NOMO-1 (cell line): ENCODE results near the gene THRB.

Experiments used
- DNase-seq, 2 experiments: peaks; one replicate each; lab custom pipeline; 2025; ENCODE audit not compliant: unreplicated experiment in 2 of 2; lab: John Stamatoyannopoulos, UW

THRB gene

DNA sequence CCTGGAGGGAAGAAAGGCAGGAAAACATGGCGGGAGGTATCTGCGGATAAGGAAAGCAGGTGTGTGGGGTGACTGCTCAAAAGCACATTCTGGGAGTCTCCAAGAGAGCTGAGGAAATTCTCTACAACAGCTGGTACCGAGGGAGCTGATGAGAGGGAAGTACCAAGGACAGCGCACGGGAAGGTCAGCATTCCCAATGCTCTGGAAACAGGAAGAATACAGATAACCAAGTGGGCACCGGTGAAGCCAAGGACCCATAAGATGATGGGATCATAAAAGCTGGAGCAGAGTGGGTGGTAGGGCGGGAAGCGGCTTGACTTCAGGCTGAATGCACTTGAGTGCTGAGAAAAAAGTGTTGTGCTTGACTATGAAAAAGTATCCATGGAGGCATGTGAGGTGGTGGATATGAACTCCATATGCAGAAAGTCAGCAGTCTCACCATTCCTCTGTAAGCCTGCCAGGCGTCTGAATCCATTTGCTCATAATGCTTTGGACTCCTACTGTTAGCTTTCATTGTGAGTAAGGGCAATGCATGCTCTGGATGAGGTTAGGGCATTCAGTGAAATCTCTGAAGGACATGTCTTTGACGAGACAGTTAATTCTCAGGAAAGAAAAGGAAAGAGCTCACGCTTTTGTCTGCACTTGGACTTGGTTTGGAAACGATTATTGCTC is 334.1 kb downstream of the THRB start:
- no peak for DNase-seq

DNA sequence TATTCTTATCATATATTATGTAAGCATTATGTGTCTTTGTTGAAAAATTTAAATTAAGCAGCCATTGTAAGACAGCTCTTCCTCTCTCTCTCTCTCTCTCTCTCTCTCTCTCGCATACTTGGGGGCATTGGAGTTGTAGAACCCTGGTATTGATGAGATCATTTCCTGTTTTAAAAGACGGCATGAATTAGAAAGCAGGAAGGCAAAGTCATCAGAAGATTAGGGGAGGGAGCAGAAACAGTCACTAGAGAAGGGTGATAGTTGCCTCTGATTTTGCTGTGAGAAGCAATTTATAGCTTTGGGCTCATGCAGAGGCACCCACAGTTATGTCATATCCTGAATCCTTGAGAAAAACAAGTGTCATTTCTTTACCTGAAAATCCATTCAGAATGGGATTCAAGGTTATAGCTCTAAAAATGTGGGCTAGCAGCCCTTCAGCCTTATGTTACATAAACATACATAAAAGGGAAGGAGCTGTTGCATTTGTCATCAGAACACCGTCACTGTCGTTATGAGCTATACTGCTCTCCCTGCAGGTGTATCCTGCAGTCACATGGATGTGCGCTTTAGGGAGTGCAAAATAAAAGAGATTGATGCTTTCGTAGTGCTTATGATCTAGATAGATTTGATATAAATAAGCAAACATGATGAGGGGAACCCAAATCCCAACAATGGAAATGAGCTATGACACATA is 335.7 kb downstream of the THRB start:
- DNase-seq, result no peak

DNA sequence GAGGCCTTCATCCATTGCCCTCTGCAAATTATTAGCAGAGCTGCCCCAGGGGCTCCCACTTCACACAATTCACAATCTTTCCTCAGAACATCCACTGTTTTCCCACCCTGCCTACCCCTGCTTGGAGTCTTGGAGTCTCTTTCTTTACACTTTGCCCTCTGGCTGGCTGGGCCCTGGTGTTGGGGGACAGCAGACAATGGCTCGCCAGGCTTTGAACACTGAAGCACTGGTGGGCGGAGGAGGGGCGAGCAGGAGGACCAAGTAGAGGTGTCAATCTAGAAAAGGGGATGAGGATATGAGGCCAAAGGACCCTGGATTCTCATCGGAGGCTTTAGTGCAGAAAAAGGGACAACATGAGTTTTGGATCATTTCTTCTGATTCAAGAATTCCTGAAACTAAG is 337.5 kb downstream of the THRB start:
- no peak for DNase-seq

DNA sequence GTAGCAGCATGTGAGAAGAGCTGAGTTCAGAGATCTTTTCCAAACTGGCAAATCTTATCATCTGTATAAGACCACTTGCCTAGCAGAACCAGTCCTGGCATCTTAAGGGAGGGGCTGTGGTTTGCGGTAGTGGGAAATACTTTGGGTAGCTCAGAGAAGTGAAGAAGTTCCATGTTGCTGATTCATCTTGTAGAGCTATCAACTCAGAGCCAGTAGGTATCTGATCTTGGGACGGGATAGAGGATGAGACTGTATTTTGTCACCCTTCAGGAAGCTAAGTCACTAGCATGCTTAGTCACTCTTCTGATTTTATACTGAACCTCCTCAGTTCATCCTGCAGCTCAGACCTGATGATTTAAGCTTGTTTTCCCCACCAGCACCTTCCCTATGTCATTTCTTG is 338.2 kb downstream of the THRB start:
- no peak for DNase-seq

DNA sequence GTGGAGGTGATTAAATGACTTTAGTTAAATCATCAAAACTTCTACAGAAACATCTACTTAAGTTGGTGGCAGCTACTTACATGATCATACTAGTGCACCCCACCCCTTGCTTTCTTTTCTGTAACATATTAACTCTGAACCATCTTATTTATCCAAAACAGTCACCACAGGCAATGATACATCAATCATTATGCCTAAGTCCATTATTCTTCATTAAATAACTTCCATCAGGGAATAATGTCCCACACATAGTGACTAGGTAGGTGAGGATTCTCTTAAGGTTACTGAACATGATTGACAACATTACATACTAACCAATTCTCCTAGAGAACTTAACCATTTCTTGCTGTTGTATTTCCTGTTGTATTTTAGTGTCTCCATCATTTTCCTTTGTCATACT is 339.4 kb downstream of the THRB start:
- no peak for DNase-seq

DNA sequence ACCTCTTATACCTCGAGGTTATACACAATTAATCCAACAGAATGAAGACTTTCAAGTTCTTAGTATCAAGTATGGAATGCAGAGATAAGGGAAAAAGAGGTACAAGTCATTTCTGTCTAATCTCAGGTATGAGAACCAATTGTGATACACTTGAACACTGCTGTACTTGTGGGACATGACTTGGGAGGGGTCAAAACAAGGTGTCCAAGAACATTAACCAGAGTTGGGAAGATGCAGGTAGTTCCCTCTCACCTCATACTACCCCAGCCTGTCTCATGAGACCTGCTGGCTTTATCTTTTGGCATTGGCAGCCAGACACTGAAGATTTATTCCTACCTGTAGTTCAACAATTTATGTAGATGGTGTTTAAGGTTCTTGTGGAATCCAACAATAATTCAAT is 339.9 kb downstream of the THRB start:
- DNase-seq, result no peak

DNA sequence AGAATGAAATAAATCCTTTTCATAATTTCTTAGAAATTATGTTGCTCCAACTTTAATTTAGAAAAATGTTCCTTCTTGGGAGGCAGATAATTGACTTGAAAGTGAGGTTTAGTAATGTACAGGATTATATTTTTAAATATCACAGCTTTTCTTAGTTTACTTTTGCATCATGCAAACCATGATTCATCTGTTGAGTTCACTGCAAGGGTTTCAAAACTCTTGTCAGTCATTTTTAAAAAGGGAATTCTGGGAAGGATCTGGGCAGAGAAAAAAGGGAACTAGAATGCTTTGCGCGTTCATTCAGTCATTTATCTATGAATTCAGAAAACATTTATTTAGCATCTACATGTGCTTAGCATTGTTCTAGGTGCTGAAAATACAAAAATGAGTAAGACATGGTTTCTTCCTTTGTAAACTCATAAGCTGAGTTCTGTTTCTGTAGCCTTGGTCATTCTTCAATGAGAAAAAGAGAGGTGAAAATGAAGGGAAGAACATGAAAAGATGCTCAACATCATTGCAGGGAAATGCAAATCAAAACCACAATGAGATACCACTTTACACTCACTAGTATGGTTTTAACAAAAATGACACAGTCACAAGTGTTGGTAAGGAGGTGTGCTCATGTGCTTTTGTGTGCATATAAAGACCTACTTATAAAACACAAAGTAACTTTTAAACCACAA is 340.5 kb downstream of the THRB start:
- no peak for DNase-seq

DNA sequence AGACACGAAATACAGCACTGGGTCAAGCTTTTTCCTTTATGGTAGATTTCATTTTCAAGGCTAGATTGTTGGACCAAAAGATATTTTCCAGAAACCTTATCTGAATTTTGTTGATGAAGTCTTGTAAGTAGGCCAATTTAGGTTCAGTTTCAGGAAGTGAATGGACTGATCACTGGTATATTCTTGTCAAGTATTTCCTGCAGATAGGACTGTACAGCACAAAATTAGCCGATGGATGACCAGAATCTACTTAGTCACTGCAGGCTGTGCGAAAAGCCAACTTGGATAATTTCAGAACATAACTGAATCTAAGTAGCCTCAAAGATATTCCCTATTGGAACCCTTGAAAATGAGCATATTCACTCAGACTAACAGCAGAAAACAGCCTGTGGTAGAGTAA is 343.1 kb downstream of the THRB start:
- no peak for DNase-seq

DNA sequence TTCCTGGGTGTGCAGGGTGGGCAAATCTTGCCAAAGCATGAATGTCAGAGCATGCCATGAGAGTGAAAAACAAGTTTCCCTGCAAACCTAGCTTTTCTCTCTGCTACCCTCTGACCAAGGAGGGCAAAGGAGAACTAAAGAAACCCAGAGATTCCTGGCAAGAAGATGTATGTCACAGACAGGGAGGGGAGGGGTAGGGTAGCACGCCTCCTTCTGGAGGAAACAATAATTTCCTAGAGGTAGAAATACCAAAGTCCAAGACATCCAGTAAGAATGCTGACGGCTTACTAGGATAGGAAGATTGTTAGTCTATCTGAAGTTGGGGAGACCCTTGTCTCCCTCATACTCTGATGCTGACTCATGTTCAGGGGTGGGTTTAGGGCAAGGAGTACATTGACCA is 345.6 kb downstream of the THRB start:
- no peak for DNase-seq

DNA sequence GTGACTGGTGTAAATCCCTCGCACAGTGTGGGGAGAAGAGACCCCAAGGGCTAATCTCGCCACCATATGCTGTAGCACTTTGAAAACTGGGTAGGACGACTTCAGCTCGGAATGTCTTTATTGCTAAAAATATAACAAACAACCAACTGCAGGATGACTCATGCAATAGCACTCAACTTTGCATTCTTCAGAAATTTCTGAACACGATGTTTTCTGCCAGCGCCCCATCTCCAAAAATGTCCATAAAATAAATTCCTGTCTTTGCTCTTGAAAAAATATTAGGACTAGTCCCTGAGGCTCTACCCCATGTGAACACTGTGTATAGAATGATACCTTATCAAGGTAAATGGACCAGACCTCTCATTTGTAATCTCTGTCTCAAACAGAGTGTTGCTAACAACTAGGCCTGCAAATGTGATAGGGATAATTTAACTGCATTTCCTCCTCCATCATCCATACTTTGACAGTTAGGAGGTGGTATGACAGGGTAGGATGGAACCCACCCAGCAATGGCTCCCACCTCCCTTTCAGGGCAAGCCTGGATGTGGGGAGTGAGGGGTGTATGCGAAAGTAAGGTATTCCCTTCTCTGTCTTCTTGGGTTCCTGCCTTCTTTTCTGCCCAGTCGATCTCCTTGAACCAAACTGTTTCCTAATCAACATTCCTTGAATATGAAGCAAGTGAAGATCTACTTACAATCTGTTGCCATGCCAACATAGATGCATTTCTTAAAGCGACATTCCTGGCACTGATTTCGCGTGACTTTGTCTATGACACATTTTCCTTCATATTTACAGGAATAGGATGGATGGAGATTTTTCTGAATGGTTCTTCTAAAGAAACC is 348.4 kb downstream of the THRB start:
- no peak for DNase-seq

DNA sequence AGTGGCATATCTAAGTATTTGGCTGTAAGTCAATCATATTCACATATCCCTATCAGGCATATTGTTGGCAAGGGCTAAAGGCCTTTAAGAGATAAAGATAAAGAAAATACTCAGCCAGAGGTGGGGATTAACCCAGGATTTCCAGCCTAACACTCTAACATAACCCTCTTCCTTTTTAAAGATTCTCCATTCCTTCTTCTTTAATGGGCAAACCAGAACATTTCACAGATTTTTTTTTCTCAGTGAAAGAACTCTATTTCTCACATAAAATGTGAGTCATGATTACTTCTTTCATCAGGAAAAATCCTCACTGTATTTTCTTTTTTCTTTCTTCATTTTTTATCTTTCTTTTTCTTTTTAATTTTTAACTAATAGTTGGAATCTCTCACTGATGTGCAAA is 349.2 kb downstream of the THRB start:
- no peak for DNase-seq

DNA sequence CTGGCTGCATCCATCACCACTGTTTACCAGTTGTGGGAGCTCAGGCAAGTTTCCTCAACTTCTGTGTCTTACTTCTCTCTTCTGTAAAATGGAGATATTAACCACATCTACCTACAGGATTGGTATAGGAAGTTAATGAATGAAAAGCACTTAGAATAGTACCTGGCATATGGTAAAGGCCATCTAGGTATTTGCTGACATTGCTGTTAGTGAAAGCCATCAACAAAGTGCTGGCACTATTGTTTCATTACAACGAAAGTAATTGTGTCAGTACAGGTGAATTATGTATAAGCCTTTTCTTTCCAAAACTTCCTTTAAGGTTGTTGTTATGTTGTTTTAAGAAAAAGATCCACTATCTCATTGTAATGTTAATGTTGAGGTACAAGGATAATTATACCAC is 352.5 kb downstream of the THRB start:
- no peak for DNase-seq

DNA sequence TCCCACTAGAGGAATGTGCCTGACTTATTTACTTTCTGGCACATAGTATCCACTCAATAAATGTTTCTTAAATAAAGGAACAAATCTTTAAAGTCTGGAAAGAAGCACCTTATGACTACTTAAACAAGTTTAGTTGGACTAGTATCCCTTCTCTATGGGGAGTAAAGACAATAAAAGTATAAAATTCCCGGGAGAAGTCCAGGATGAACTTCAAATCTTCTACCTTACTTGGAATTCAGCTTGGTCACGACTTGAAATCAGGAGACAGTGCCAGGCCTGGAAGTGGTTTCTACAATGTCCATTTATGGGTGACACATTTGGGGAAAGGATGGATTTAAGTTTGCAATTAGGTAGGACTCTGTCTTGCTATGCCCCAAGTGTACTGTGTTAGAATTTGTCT is 353.1 kb downstream of the THRB start:
- no peak for DNase-seq

DNA sequence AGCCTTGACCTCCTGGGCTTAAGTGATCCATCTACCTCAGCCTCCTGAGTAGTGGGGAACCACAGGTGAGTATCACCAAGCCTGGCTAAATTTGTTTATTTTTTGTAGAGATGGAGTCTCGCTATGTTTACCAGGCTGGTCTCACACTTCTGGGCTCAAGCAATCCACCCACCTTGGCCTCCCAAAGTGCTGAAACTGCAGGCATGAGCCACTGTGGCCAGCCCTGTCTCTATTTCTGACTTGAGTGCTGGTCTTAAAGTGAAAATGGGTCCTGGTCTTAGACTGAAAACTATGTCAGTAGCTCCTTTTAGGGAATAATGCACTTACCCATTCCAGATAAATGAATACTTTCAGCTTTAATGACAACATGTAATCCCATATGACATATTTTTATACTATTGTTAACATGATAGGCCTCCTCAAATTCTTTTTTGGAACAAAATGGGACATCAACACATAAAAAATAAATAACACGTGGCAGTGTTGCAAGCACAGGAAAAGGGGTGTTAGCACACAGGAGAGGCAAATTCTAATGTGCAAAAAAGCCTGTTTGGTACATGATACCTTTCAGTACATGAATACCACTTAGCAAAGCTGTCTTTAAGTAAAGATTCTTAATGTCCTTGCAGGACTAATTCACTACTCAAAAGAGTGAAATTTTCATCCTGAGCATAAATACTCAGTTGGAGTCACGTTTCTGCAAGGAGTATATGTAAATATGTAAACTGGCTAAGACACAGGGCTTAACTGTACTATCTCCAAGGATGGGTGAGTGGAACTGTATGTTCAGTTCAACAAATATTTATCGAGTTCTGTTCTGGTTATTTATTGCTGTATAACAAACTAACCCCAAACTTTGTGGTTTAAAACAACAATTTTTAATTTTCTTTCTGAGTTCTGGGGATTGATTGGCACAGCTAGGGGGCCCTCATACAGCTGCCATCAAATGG is 354.9 kb downstream of the THRB start:
- no peak for DNase-seq

DNA sequence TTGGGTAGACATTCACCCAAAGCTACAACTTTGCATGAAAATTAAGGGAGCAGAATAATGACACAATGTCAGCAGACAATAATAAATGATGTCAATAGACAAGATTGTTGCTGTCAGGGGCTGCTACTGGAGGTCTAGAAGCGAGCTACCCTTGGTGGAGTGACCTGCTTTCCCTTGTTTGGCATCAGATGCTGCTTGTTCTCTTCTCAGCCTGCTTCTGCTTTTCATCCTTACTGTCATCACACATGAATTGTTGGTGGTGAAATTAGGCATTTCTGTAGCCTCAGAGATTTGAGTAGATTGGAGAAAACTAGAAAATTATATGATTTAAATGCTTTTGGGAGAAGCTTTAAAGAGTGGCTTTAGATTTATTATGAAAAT is 355.8 kb downstream of the THRB start:
- no peak for DNase-seq

DNA sequence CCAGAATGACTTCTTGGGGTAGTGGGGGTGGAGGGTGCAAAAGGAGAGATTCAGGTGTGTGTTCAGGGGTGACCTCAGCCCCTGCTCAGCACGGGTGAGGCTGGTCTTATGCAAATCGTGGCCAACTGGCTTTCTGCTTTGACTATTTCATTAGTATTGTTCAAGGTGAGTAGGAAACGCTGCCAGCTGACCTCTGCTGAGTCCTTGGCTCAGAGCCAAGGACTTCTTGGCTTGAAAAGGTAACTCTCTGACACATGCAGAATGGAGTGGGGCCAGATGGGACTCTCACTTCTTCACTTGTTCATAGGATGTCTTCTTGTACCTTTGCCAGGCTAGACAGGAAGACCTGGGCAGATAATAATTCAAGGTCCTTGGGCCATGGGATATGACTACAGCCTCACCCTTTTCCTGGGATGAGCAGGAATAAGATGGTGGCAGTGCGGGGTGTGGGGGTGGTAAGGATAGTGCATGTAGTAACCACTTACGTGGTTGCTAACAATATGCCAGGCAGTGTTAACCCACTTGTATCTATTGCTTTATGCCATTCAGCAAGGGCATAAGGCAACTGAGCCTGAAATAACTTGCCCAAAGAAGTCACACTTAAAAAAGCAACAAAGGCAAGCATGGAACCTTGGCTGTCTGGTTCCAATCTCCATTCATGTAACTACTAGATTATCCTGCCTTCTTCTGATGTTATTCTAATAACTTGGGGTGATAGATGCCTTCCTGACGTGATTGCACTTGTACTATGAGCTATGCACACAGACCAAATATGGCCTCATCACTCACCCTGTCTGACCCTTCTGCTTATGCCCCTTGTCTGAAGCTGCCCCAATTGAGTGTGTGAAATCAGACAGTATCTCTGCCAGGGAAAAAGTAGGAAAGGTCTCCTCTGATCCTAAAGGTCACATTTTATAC is 356.4 kb downstream of the THRB start:
- no peak for DNase-seq

DNA sequence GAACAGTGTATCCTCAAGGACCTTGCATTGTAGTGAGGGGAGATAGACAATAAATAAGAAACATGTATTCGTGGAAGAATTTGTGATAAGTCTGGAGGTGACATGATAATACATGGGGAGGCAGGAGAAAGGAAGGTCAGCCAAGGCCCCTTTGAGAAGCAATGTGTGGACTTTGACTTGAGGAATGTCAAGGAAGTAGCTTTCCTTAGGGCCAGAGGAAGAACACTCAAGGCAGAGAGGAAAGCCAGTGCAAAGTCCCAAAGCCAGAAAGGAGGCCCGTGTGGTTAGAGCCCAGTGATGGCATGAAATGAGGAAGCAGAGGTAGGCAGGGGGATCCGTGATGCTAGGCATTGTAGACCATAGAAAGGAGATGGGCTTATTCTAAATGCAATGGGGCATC is 357.3 kb downstream of the THRB start:
- DNase-seq, result no peak

DNA sequence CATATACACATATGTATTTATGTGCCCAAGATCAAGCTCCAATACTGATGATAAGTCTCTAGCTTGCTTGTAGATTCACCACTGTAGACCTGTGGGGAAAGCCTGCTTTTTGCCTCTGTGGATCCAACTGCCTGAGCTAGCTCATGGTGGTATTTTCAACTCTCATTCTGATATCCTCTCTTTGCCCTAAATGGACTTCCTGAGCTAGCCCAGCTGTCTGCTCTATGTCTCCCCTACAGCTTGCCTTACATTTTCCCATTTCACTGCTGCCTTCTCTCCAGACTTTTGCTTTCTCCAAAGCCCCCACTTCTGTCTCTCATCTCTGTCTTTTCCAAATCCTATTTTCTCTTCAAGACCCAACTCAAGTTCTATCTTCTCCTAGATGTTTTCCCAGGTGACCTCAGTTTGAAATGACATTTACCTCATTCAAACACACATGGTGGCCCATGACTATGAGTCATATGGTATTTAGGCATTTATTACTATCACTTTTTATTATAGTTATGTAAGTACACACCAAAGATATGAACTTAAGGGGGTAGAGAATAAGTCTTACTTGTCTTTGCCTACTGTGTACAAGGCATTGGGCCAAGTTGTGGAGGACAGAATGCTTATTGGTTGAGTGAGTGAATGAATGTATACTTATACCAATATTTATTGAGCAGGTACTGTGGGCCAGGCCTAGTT is 357.9 kb downstream of the THRB start:
- DNase-seq, result no peak

DNA sequence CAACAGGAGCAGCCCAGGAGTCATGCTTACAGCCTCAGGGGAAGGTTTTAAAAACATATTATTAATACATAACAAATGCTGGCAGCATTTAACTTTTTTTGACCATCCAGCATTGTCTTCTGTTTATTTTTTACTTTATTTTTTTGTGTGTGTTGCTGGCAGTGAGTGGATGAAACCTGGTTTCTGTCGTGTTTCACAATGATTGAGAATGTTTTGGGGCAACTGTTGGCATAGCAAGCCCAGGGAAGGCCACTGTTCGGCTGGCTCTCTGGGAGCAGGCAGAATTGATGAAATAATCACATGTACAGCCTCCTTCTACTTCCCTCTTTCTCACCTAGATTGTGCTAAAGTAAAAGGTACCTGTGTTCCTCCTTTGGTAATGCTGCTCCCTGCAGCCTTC is 359.4 kb downstream of the THRB start:
- no peak for DNase-seq
